K562 (cell line): ENCODE data around the gene LIMCH1. TPM values are rescaled to one million over a fixed set of nuclear protein-coding genes. Genes with fewer than 3 reads are reported as not detected.

Source experiments
- ATAC-seq: fragments of 200-7000 bp; cut with Tn5 transposase; 3 replicates; pipeline ENCODE4 v1.9.1; 2020; ENCODE audit warnings: moderate library complexity
- BruUV-seq: library from RNA; stranded (reverse); fragments of 400-500 nt; replicated peaks from 2 replicates; lab custom pipeline; 2021; lab: Mats Ljungman, UMichigan
- CTCF ChIA-PET: fragments of 300-600 bp; formaldehyde crosslinking; extraction: SDS; loops from one replicate; lab custom pipeline; 2021; ENCODE audit warnings: low intra/inter-chr PET ratio; lab: Yijun Ruan, JAX
- POLR2A ChIA-PET: fragments of 300-600, 350-650 bp; sonication (Branson Sonifier 250); formaldehyde crosslinking; extraction: SDS; loops from one replicate; lab custom pipeline; 2021; ENCODE audit warnings: antibody characterized with exemption, inconsistent platforms; lab: Yijun Ruan, JAX
- DNase-seq, 4 experiments: peaks; one replicate each; pipeline versions ENCODE4 v3.0.0 to v3.0.0-alpha.2; 2011 to 2018; ENCODE audit warnings: low spot score in 3 of 4, mixed read lengths in 3 of 4; ENCODE audit errors: extremely low read depth in 1 of 4
- FAIRE-seq: peaks from 2 replicates; lab custom pipeline; 2011; peaks lifted over from hg19 to GRCh38; lab: Jason Lieb, UNC
- H2AFZ ChIP-seq: 2 replicates; pipeline ENCODE4 v1.6.0; 2011; ENCODE audit warnings: low read depth, low read length, control low read depth, inconsistent platforms
- H3K27ac ChIP-seq: fragments of 200-600 bp; 3 replicates; pipeline ENCODE4 v1.8.0; 2011; ENCODE audit warnings: low read depth, mild to moderate bottlenecking, control low read depth, inconsistent platforms, low read length, moderate library complexity, mixed read lengths; ENCODE audit errors: extremely low read depth
- H3K27me3 ChIP-seq, 2 experiments: fragments of 300-600 bp in 1 of 2; 2 replicates in 1 of 2; 3 replicates in 1 of 2; pipeline versions ENCODE4 v1.6.0 to v1.8.0; 2011; ENCODE audit warnings: inconsistent platforms in 2 of 2, low read length in 2 of 2, mild to moderate bottlenecking in 1 of 2, mixed read lengths in 1 of 2, moderate library complexity in 1 of 2; ENCODE audit not compliant: control insufficient read depth in 2 of 2, insufficient read depth in 2 of 2
- H3K36me3 ChIP-seq: fragments of 300-600 bp; 3 replicates; pipeline ENCODE4 v1.8.0; 2011; ENCODE audit warnings: mild to moderate bottlenecking, low read length, inconsistent platforms; ENCODE audit not compliant: control insufficient read depth, insufficient read depth
- H3K4me1 ChIP-seq, 2 experiments: fragments of 200-600 bp in 1 of 2; replicated peaks in 1 of 2; 2 replicates in 1 of 2; 3 replicates in 1 of 2; pipeline versions ENCODE4 v1.5.1 to v1.8.0; 2011; ENCODE audit warnings: inconsistent platforms in 2 of 2, low read length in 2 of 2, mild to moderate bottlenecking in 1 of 2, mixed read lengths in 1 of 2, moderate library complexity in 1 of 2; ENCODE audit not compliant: control insufficient read depth in 2 of 2, insufficient read depth in 2 of 2
- H3K4me2 ChIP-seq: 2 replicates; pipeline ENCODE4 v1.6.1; 2011; ENCODE audit warnings: low read length, control low read depth, inconsistent platforms, mixed read lengths; ENCODE audit not compliant: insufficient read depth
- H3K4me3 ChIP-seq: fragments of 200-600 bp; sonication (generic), shearing (Covaris generic); 2 replicates; pipeline ENCODE4 v1.5.1; 2016; ENCODE audit warnings: control low read depth, inconsistent platforms
- H3K79me2 ChIP-seq: fragments of 200-600 bp; 3 replicates; pipeline ENCODE4 v1.8.0; 2011; ENCODE audit warnings: low read length, inconsistent platforms; ENCODE audit not compliant: control insufficient read depth, insufficient read depth
- H3K9ac ChIP-seq, 2 experiments: 2 replicates each; pipeline versions ENCODE4 v1.6.0 to v1.6.1; 2011; ENCODE audit warnings: low read depth in 2 of 2, low read length in 2 of 2, control low read depth in 1 of 2, inconsistent platforms in 1 of 2, mild to moderate bottlenecking in 1 of 2, mixed read lengths in 1 of 2; ENCODE audit not compliant: insufficient read depth in 1 of 2
- H3K9me1 ChIP-seq: one replicate; pipeline ENCODE4 v1.6.0; 2011; ENCODE audit warnings: inconsistent platforms, mild to moderate bottlenecking, low read length, moderate library complexity; ENCODE audit not compliant: control insufficient read depth, insufficient read depth
- H3K9me3 ChIP-seq: replicated peaks from 2 replicates; pipeline ENCODE4 v1.5.1; 2011; ENCODE audit warnings: low read depth, low read length, inconsistent platforms; ENCODE audit not compliant: control insufficient read depth, insufficient read depth
- H4K20me1 ChIP-seq: replicated peaks from 2 replicates; pipeline ENCODE4 v1.6.1; 2011; ENCODE audit warnings: low read length, inconsistent platforms, mixed read lengths; ENCODE audit not compliant: control insufficient read depth, insufficient read depth
- SNAPC5 ChIP-seq: fragments of 250-450 bp; sonication (Bioruptor Pico); IDR thresholded peaks from 2 replicates; pipeline ENCODE4 v1.8.0; 2021; ENCODE audit warnings: moderate library complexity, mild to moderate bottlenecking, inconsistent platforms
- SNIP1 ChIP-seq: fragments of 450-650 bp; IDR thresholded peaks from 2 replicates; pipeline ENCODE4 v1.7.1; 2017; ENCODE audit warnings: low read depth, mild to moderate bottlenecking
- ZBTB49 ChIP-seq: sonication (generic); formaldehyde crosslinking; IDR thresholded peaks from 2 replicates; pipeline ENCODE4 v1.8.0; 2022; ENCODE audit warnings: missing genetic modification reagents, mild to moderate bottlenecking, borderline replicate concordance
- ZNF121 ChIP-seq: sonication (generic); formaldehyde crosslinking; conservative IDR thresholded peaks from 2 replicates; pipeline ENCODE4 v1.8.0; 2022; ENCODE audit warnings: missing genetic modification reagents
- WGBS: fragments of 100-300 bp; shearing (Covaris generic); methylation state at CpG from one replicate; pipeline ENCODE4 v1.1.6; 2016; ENCODE audit warnings: low coverage, mixed read lengths; ENCODE audit not compliant: insufficient coverage; ENCODE audit errors: missing lambda C conversion rate; 5-methylcytosine and 5-hydroxymethylcytosine counted together
- in situ Hi-C: fragments of 300-500 bp; cut with MboI; formaldehyde crosslinking; loops from 4 replicates; pipeline ENCODE4 v1.15.0; 2018; ENCODE audit warnings: inconsistent platforms, mixed read lengths
- intact Hi-C: fragments of 100-400 bp; cut with micrococcal nuclease; formaldehyde crosslinking; loops from 2 replicates; pipeline ENCODE4 v1.14.2; 2022
- polyA plus RNA-seq, 8 experiments: library from polyadenylated mRNA; depleted of rRNA in 4 of 8; stranded (reverse) in 5 of 8; unstranded in 3 of 8; fragments of >200 nt; fragmentation: Nextera tagmentation in 2 of 8; fragmentation: Illumina TruSeq in 1 of 8; extraction: Ambion mirVana in 2 of 8; extraction: Trizol in 1 of 8; gene quantifications; 2 replicates each; pipeline versions ENCODE4 v1.2.1 to v1.2.3, GENCODE V29; 2011 to 2014; ENCODE audit warnings: inconsistent platforms in 1 of 8, missing spikeins in 1 of 8
- total RNA-seq, 7 experiments: library from RNA; depleted of rRNA in 6 of 7; stranded (reverse); fragments of >200 nt in 6 of 7; fragmentation: Illumina TruSeq in 2 of 7; extraction: Trizol in 2 of 7; gene quantifications; 2 replicates each; pipeline versions ENCODE4 v1.2.1 to v1.2.3, GENCODE V29; 2011 to 2021; ENCODE audit warnings: low replicate concordance in 1 of 7

Gene LIMCH1
- total and polyA plus RNA-seq, 9 of the 15 experiments (the other 6 are each of a cell fraction or from before 2014, with no cell fraction given): 0.35 TPM; not detected in 8

- ChIA-PET CTCF (no interaction called here), POLR2A (no interaction called here)
- Histone ChIP-seq H2AFZ (no peak overlapping the region), H4K20me1 (no peaks in the 10 kb centered on the region), H3K36me3 (no peaks in the 10 kb centered on the region), H3K4me3 (no peak overlapping the region), H3K9ac (no peak overlapping the region), H3K4me2 (no peak overlapping the region), H3K4me1 (no peaks in the 10 kb centered on the region), H3K27me3 (0 out of 5 replicates have a peak, but pooled peaks cover 0 to 3% of the 10 kb centered on the region in 2 experiments), H3K9me3 (no peaks in the 10 kb centered on the region), H3K79me2 (no peaks in the 10 kb centered on the region), H3K27ac (no peak overlapping the region)
- ATAC-seq (no peak), DNase-seq (no peak), FAIRE-seq (no peak)
- in situ Hi-C loops (loop anchor here (25.0 kb wide), 1 partner anchor 834 kb away; no protein-coding TSS in a partner anchor), intact Hi-C loops (no loop called here)
- WGBS: 0% methylated on average over 7 of the region's 7 CpGs
- no peak for TF ChIP-seq SNAPC5
- no peak for TF ChIP-seq SNIP1
- TF ChIP-seq ZBTB49 (CRISPR knock-in tag): no peak
- no peak for TF ChIP-seq ZNF121 (CRISPR knock-in tag)
- TF ChIP-seq, all 486 proteins: peak for 0
- H3K9me1 ChIP-seq: no peaks in the 10 kb centered on the region
- BruUV-seq: no TSS peak
These were observed 140.3 kb downstream of the LIMCH1 start for GRCh38 chr4:41678086-41678816.
